ENCODE data around the gene LASP1NB.
"Not testable (repeated sequence)": the region's sequence is repeated elsewhere in the genome, so short reads cannot be mapped to it uniquely, and the experiment has no call there.

LASP1NB gene

GRCh38 chr17:38896346-38896954, 29.0 kb upstream of the LASP1NB start:
- DNase-seq (ENCODE audit: low spot score) (no peak), FAIRE-seq (no peak)

- FAIRE-seq (no peak), DNase-seq (ENCODE audit: low spot score) (no peak)
Observed at GRCh38 chr17:38897176-38897575, 28.2 kb upstream of the LASP1NB start.

DNA sequence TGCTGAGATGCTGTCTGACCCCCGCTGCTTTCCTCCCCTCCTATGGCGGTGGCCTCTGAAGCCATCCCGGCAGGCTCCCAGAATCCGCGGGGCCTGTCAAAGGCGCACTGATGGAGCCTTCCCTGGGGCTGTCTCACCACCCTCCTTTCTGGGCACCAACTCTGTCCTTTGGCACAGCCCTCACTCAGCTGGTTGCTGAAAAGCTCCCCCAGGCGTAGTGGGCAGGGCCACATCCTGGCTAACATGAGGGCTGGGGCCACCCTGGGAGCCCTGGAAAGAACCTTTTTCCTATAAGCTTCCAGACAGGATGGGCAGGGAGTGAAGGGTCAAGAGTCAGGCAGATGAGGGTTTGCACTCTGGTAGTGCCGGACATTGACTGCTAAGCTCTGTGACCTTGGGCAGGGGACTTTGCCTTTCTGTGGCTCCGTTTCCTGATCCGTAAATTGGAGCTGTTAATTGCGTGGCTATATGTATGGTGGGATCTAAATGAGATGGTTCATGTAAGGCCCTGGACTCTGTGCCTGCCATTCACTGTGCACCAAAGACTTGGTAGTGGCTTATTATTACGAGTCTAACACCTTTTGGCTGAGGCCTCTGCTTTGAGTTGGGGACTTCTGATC, 27.6 kb upstream of the LASP1NB start:
- FAIRE-seq: peak; percentile 5
- DNase-seq (ENCODE audit: low spot score): no peak

DNA sequence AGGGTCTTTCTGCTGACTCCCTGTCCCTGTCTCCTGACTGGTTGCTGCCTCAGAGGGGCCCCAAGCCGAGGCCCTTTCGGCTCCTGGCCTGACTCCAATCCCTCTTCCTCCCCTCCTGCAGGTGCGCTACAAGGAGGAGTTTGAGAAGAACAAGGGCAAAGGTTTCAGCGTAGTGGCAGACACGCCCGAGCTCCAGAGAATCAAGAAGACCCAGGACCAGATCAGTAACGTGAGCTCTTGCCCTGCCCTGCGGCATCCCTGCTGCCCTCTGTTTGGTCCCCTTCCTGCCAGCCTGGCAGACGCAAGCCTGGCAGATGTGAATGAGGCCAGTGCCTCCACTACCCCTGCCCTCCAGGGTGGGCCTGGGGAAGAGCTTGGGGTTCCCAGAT, 27.1 kb upstream of the LASP1NB start:
- peak; percentile 42 for FAIRE-seq
- peak; percentile 38 for DNase-seq (ENCODE audit: low spot score)

DNA sequence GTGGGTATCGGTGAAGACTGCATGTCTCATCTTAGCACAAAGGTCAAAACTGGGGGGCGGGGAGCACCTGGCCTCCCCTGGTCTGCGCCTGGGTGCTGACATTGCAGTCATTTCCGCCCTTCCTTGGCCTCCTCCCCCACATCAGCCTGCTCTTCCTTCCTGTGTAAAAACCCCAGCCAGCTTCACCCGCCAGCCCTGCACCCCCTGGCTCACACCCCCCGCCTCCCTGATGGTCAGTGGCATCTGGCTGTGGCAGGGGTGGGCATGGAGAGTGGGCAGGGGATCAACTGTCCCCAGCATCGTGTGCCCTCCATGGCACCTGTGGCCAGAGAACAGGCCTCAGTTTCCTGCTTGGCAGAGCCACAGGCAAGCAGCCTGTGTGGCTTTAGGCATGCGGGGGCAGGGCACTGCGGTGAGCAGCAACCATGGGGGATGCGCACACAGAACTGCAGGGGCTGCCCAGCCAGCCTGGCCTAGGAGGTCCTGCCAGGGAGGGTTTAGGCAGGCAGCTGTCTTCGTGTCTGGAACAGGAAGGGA, 26.5 kb upstream of the LASP1NB start:
- no peak for DNase-seq (ENCODE audit: low spot score)
- FAIRE-seq: peak; percentile 52

- no peak for FAIRE-seq
- no peak for DNase-seq (ENCODE audit: low spot score)
Observed at GRCh38 chr17:38899421-38899820, 26.0 kb upstream of the LASP1NB start.

DNA sequence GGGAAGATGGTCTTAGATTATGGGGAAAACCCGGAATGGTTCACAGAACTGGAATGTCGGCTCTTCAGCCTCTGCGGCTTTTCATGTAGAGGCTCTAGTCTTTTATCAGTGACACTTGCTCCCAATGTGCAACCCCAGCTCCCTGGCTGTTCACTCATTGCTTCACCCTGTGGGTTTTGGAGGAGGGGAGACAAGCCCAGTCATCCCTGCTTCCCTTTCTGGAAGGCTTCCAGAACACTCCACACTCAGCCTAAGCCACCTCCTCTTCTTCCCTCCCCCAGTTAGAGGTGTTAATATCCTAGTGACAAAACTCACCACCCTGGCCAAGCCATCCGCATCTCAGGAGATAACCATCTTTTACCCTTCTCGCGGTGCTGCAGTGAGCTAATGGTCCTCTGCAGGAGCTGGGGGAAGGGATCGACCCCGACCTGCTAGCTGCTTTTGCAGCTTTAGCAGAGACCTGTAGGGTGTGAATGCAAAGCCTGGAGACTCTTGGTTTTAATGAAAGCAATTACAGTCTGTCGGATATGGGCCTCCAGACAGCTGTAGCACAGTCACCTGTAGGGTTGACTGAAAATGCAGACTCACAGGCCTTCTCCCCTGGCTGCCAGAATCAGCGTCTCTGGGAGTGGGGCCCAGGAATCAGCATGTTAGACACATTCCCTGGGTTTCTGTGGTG, 24.3 kb upstream of the LASP1NB start:
- DNase-seq (ENCODE audit: low spot score): peak; percentile 93
- peak; percentile 90 for FAIRE-seq

DNA sequence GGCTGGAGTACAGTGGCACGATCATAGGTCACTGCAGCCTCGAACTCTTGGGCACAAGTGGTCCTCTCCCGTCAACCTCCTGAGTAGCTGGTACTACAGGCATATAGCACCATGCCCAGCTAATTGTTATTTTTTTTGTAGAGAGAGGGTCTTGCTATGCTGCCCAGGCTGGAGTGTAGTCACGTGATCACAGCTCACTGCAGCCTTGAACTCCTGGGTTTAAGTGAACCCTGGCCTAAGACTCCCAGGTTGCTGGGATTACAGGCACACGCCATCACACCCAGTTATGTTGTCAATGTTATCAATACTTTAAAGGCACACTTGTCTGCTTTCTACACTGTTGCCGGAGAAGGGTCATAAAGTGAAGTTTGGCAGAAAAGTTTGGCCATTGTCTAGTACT, 22.0 kb upstream of the LASP1NB start:
- no peak for FAIRE-seq
- no peak for DNase-seq (ENCODE audit: low spot score)

- no peak for FAIRE-seq
- no peak for DNase-seq (ENCODE audit: low spot score)
Observed at GRCh38 chr17:38904892-38905291, 20.5 kb upstream of the LASP1NB start.

- DNase-seq (ENCODE audit: low spot score) (no peak), FAIRE-seq (no peak)
Observed at GRCh38 chr17:38905375-38905774, 20.0 kb upstream of the LASP1NB start.

DNA sequence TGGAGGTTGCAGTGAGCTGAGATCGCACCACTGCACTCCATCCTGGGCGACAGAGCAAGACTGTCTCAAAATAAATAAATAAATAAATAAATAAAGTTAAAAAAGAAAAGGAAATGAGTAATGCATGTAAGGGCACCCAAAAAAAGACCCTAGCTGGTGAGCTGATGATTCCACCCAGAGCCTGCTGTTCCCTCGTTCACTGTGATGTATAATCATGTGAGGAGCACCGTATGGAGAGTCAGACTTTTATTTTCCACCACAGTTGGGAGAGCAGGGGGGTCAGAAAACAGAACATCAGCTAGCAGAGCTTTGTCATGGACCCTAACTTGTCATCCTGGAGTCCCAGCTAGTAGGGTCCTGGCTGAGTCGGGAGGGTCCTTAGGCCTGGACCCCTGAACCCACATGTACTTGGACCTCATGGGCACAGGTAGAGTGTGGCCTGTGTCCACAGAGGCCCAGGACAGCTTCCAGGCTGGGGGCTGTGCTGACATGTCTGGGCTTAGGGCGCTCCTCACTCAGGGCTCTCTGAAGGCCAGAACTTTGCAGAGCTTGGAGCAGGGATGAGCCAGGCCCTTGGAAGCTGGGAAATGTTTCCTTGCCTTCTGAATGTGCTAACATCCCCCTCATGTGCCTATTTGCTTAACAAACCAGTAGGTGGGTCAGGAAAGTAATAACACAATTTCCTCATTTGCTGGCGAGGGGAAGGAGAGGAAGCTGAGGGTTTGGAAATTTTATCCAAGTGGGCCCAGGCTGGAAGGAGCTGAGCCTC, 18.8 kb upstream of the LASP1NB start:
- no peak for DNase-seq (ENCODE audit: low spot score)
- FAIRE-seq: no peak

DNA sequence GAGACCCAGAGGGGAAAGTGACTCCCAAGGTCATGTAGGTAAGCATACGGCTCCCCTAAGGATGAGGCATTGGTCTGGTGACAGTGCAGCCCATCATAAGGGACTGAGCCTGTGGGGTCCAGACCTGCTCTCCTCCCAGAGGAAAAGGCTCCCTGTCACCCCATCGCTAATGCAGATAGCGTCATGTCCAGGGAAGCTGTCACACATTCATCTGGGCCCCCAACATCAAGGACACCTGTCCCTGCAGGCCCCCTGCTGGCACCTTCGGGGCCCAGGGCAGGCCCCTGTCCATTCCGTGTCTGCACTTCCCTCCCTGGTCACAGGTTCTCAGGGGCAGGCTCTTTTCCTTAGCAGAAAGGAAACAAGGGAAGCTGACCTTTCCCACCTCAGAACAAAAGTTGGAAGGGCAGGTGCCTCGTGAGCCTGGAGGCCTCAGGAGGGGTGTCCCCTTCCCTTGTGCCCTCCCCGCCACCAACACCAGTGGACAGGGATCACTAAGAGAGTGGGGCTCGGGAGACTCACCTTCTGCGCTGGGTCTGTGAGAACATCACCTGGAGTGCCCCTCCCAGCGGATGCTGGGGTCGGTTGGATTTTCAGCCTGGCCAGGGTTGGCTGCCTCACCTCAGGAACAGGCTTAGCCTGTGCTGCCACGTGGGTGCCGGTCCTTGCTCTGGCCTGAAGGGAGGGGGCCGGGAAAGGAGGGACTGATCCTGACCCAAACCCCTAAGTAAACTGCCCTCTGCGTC, 17.3 kb upstream of the LASP1NB start:
- FAIRE-seq (no peak), DNase-seq (ENCODE audit: low spot score) (no peak)

DNA sequence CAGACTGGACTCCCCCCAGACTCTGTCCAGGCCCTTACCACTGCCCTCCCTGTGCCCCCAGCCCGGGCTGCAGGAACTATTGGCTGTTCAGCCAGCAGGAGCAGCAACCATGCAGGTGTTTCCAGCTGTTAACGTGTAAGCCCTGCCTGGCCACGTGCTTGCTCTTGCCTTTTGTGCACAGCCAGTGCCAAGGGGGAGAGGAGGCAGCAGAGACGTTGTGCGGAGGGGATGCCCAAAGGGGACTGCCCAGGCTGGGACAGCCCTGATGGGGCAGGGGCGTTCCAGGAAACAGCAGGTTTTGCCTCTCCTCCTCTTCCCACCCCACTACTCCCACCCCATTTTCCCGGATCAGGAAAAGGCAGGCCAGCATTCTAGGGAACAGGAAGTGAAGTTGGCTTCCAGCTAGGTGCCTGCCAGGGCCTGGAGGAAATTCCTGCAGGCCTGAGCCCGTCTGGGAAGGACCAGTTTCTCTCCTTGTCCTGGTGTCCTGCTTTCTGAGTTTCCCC, 16.7 kb upstream of the LASP1NB start:
- FAIRE-seq (no peak), DNase-seq (ENCODE audit: low spot score) (no peak)

- FAIRE-seq (no peak), DNase-seq (ENCODE audit: low spot score) (no peak)
Observed at GRCh38 chr17:38910325-38910724, 15.1 kb upstream of the LASP1NB start.

DNA sequence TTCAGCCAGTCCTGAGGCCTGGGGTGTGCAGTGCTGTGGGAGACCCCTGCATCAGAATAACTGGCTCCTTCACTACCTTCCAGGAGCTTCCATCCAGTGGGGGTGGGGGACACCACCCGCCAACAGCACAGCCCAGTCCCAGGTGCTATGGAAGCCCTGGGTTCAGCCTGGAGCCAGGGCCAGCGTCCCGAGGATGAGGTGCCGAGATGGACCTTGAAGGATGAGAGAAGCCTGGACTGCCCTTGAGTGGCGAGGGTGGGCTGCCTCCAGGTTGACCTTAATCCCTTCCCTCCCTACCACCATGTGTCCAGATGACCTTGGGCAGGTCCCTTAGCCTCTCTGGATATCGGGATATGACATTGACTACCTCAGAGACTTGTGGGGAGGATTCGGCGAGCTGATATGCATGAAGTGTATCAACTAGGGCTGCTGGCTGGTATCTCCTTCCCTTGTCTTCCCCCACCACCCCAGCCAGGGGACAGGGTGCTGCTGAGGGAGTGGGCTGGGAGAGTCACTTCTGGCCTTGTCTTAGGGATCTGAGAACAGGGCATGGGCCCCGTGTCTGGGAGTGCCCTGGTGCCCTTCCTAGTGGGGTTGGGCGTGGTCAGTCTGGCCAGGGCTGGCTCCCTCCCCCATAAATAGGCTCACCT, 14.2 kb upstream of the LASP1NB start:
- DNase-seq (ENCODE audit: low spot score) (no peak), FAIRE-seq (no peak)

GRCh38 chr17:38911731-38912081, 13.7 kb upstream of the LASP1NB start:
- FAIRE-seq; DNase-seq (ENCODE audit: low spot score): not testable (repeated sequence)

GRCh38 chr17:38912221-38912813, 13.1 kb upstream of the LASP1NB start:
- FAIRE-seq (no peak), DNase-seq (ENCODE audit: low spot score) (no peak)

DNA sequence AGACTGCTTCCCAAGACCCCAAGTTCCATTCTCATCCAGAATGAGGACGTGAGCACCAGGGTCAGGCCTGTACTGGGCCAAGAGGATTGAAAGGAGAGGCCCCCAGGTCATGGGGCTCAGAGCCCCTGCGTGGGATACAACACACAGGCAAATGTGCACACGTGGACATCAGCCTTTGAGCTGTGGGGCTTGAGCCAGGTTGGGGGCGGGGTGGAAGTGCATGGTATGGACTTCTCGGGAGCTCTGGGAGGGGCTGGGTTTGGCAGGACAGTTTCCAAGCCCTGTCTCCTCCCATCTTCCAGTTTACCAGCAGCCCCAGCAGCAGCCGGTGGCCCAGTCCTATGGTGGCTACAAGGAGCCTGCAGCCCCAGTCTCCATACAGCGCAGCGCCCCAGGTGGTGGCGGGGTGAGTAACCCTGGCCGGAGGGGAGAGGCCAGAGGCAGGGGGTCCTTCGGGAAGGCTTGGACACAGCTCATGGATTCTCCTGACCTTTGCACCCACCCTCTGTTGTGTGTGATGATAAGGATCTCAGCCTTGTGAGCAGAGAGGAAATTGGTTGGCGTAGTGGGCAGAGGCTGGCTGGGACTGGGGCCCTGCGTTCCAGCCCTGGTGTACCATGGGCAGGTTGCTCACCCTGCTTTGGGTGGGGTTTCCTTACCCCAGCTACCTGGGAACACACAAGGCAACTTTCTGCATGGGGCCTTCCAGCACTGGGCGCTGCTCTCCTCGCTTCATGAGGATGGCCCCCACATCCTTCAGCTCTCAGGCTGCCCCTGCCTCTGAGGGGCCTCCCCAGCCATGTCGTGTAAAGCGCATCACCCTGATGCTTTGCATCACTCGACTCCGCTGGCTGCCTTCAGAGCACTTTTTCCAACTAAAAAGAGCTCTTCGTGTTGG, 10.4 kb upstream of the LASP1NB start:
- DNase-seq (ENCODE audit: low spot score) (no peak), FAIRE-seq (no peak)

DNA sequence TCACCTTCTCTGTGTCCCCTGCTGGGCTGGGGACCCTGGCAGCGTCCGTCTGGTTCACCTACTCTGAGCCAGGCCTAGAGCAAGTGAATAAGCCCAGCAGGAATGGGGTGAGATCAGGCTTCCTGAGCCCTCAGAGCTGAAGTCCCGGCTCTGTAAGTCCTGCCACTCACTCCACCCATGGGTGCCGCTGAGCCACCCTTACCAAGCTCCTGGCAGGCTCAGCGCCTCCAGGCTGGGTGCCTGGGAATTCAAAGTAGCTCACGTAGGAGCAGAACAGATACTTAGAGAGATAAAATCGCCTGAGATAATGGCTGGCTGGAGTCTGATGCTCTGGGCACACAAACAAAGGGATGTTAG, 9.8 kb upstream of the LASP1NB start:
- FAIRE-seq (no peak), DNase-seq (ENCODE audit: low spot score) (no peak)
